Activated naive CD4-positive, alpha-beta T cell (primary cell): ENCODE measurements around the gene ZNF367.
"Not testable (repeated sequence)": the region's sequence is repeated elsewhere in the genome, so short reads cannot be mapped to it uniquely, and the experiment has no call there.

Experiments
- DNase-seq, 4 experiments: peaks; one replicate each; lab custom pipeline; 2025; lab: John Stamatoyannopoulos, UW

ZNF367 gene

GRCh38 chr9:96399325-96399633 is 18.9 kb downstream of the ZNF367 start:
- no peak for DNase-seq

GRCh38 chr9:96398582-96399324 is 19.4 kb downstream of the ZNF367 start:
- no peak for DNase-seq

- DNase-seq, result no peak
These were observed 22.2 kb downstream of the ZNF367 start for GRCh38 chr9:96395964-96396363.

- no peak for DNase-seq
These were observed 23.2 kb downstream of the ZNF367 start for GRCh38 chr9:96394832-96395496.

- no peak for DNase-seq
These were observed 25.9 kb downstream of the ZNF367 start for GRCh38 chr9:96392263-96392662.

GRCh38 chr9:96391021-96391765 is 27.0 kb downstream of the ZNF367 start:
- DNase-seq, result no peak

- DNase-seq, result no peak
These were observed 30.0 kb downstream of the ZNF367 start for GRCh38 chr9:96388144-96388543.

GRCh38 chr9:96386157-96386556 is 32.0 kb downstream of the ZNF367 start:
- DNase-seq, result no peak

- no peak for DNase-seq
These were observed 34.8 kb downstream of the ZNF367 start, which contains the start of gene SLC35D2 for GRCh38 chr9:96383165-96383942. Gene SLC35D2 (minus strand): TSS chr9:96383711. CDS start chr9:96383634, 77 bp downstream.

GRCh38 chr9:96382839-96383164 is 35.4 kb downstream of the ZNF367 start:
- no peak for DNase-seq

- no peak for DNase-seq
These were observed 36.0 kb downstream of the ZNF367 start for GRCh38 chr9:96382175-96382574.

GRCh38 chr9:96381696-96382095 is 36.5 kb downstream of the ZNF367 start:
- DNase-seq, result no peak

GRCh38 chr9:96381125-96381524 is 37.0 kb downstream of the ZNF367 start:
- DNase-seq, result no peak

- no peak for DNase-seq
These were observed 38.7 kb downstream of the ZNF367 start for GRCh38 chr9:96379461-96379860.

GRCh38 chr9:96378187-96378586 is 40.0 kb downstream of the ZNF367 start:
- DNase-seq, result no peak

- DNase-seq, result no peak
These were observed 41.0 kb downstream of the ZNF367 start for GRCh38 chr9:96376891-96377874.

- not testable (repeated sequence) for DNase-seq
These were observed 42.7 kb downstream of the ZNF367 start for GRCh38 chr9:96375507-96375906.

- DNase-seq, result no peak
These were observed 50.2 kb downstream of the ZNF367 start for GRCh38 chr9:96367943-96368342.

GRCh38 chr9:96363175-96363967 is 54.8 kb downstream of the ZNF367 start:
- DNase-seq, result no peak

GRCh38 chr9:96362119-96362518 is 56.1 kb downstream of the ZNF367 start:
- not testable (repeated sequence) for DNase-seq
